ENCODE data around the gene NPAS3.

The NPAS3 gene

DNA sequence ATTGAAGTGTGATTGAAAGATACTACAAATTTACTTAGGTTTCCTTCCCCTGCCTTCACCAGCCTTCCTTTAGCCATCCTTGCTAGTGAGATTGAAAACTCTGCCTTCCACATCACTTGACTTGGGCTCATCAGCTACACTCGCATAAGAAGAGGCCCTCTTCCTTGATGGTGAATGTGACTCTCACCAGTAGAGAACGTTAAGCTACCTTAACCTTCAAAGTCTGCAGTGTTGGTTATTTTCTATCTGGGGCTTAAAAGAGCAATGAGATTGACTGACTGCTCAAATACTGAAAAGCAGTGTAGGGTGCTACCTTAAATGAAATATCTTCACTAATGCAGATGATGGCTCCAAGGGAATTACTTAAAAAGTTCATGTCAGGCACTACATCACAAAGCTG, 740.3 kb downstream of the NPAS3 start:
- no peak for TF ChIP-seq GATA2 (IDR thresholded peaks at IDR 0.05; ENCODE audit: low read depth, low read length)

- no peak for TF ChIP-seq GATA2 (IDR thresholded peaks at IDR 0.05; ENCODE audit: low read depth, low read length)
- TF ChIP-seq GATA3 (IDR thresholded peaks at IDR 0.05; ENCODE audit: low read depth, low read length): no peak
Observed at GRCh38 chr14:33679461-33680225, 741.0 kb downstream of the NPAS3 start.

DNA sequence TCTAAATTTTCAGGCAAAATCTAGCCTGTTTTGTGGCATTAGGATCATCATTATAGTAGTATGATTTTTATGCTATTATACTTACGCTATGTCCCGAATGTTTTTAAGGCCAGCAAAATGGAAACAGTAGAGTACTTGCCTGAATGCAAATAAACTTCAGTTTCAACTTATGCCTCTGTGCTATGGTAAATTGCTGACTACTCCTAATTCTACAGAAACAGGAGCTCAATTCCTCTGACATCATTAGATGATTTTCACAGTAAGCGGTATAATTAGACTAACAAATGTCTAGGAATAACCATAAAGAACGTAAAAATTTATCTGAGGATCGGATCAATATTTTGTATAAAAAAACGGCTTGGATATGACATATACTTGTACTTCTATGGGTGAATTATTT, 742.2 kb downstream of the NPAS3 start:
- TF ChIP-seq GATA2 (IDR thresholded peaks at IDR 0.05; ENCODE audit: low read depth, low read length) (no peak), GATA3 (IDR thresholded peaks at IDR 0.05; ENCODE audit: low read depth, low read length) (no peak)

- TF ChIP-seq GATA3 (IDR thresholded peaks at IDR 0.05; ENCODE audit: low read depth, low read length) (no peak), GATA2 (IDR thresholded peaks at IDR 0.05; ENCODE audit: low read depth, low read length) (no peak)
Observed at GRCh38 chr14:33682760-33683159, 744.1 kb downstream of the NPAS3 start.

DNA sequence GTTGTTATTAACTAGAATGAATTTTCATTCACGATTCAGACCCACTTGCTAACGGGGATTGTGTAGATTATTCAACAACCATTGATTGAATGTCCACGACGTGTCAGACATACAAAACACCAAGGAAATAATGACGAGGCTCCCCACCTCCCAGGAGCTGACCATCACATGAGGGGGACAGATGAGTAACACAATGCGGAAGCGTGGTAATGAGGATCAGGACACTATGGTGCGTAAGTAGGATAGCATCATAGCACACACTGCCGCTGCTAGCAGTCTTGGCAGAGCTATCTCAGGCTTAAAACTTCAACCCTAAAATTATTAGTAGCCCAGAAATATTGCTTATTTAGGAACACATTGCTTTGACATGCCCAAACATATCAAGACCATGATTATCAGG, 746.3 kb downstream of the NPAS3 start:
- TF ChIP-seq GATA2 (IDR thresholded peaks at IDR 0.05; ENCODE audit: low read depth, low read length): no peak
- no peak for TF ChIP-seq GATA3 (IDR thresholded peaks at IDR 0.05; ENCODE audit: low read depth, low read length)

DNA sequence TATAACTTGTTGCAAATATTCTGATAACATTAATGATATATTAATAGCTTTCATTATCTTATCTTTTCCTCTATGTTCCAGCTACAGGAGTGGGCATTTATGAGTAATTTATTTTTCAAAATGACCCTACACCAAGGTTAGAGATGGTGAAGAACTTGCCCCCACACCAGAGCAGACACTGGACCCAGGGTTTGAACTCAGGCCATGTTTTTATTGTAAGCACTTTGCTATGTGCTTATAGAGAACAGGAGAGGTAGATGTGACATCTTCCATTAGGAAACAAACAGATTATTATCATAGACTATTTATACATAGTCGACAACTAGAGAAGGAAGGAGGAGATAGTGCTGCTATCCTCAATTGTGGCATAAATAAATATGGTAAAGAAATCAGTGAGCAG, 747.0 kb downstream of the NPAS3 start:
- TF ChIP-seq GATA3 (IDR thresholded peaks at IDR 0.05; ENCODE audit: low read depth, low read length) (no peak), GATA2 (IDR thresholded peaks at IDR 0.05; ENCODE audit: low read depth, low read length) (no peak)

GRCh38 chr14:33686218-33686617, 747.5 kb downstream of the NPAS3 start:
- TF ChIP-seq GATA2 (IDR thresholded peaks at IDR 0.05; ENCODE audit: low read depth, low read length) (no peak), GATA3 (IDR thresholded peaks at IDR 0.05; ENCODE audit: low read depth, low read length) (no peak)

GRCh38 chr14:33686856-33687255, 748.2 kb downstream of the NPAS3 start:
- TF ChIP-seq GATA2 (IDR thresholded peaks at IDR 0.05; ENCODE audit: low read depth, low read length) (no peak), GATA3 (IDR thresholded peaks at IDR 0.05; ENCODE audit: low read depth, low read length) (no peak)

DNA sequence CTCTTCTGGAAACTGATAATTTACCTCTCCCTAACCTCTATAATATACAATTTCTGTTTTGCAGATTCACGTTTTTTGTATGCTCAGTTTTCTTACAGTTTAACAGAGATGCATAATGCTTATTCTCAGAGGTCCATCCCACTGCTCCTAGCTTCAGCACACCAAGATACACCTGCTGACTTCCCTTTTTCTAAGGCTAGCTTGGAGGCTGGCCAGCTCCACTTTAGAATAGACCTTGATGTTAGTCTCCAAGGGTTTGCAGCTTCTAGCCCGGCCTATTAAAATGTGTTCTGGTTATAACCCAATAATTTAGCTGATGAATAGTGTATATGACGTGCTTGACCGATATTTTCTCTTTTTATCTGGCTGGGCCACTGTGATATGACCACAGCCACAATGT, 751.0 kb downstream of the NPAS3 start:
- TF ChIP-seq GATA3 (IDR thresholded peaks at IDR 0.05; ENCODE audit: low read depth, low read length) (no peak), GATA2 (IDR thresholded peaks at IDR 0.05; ENCODE audit: low read depth, low read length) (no peak)

GRCh38 chr14:33691907-33692306, 753.2 kb downstream of the NPAS3 start:
- no peak for TF ChIP-seq GATA3 (IDR thresholded peaks at IDR 0.05; ENCODE audit: low read depth, low read length)
- TF ChIP-seq GATA2 (IDR thresholded peaks at IDR 0.05; ENCODE audit: low read depth, low read length): no peak

- no peak for TF ChIP-seq GATA2 (IDR thresholded peaks at IDR 0.05; ENCODE audit: low read depth, low read length)
- TF ChIP-seq GATA3 (IDR thresholded peaks at IDR 0.05; ENCODE audit: low read depth, low read length): no peak
Observed at GRCh38 chr14:33692762-33693161, 754.1 kb downstream of the NPAS3 start.

- no peak for TF ChIP-seq GATA2 (IDR thresholded peaks at IDR 0.05; ENCODE audit: low read depth, low read length)
- TF ChIP-seq GATA3 (IDR thresholded peaks at IDR 0.05; ENCODE audit: low read depth, low read length): no peak
Observed at GRCh38 chr14:33693237-33693636, 754.6 kb downstream of the NPAS3 start.

- TF ChIP-seq GATA2 (IDR thresholded peaks at IDR 0.05; ENCODE audit: low read depth, low read length) (no peak), GATA3 (IDR thresholded peaks at IDR 0.05; ENCODE audit: low read depth, low read length) (no peak)
Observed at GRCh38 chr14:33696165-33696564, 757.5 kb downstream of the NPAS3 start.

DNA sequence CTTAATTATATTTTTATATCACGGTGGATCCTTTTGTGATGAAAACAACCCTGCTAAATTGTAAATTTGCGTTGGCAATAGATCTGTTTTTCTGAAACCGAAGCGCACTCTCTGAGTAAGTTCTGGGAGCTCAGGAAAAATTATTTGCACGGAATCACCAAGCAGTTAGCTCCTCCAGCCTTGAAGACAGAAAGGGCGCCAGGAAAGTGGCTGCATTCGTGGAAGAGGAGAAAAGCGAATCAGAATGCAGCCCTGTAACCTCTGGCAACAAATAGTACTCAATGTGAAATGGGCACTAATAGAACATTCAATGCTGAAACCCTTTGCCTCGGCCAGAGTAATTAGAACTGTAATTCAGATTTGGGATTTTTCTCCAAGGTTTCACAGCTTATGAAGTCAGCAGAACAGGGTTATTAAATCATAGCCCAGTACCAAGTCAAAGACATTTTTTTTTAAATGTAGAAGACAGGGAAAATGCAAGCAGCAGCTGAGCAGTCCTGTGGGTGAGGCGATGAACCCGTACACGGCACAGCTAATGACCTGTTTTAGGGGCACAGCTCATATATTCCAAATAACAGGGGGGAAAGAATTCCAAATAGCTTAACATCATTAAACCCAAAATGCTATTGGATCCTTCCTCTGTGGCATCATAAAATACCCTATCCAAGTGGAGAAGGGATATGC, 760.8 kb downstream of the NPAS3 start:
- TF ChIP-seq GATA3 (IDR thresholded peaks at IDR 0.05; ENCODE audit: low read depth, low read length): no peak
- no peak for TF ChIP-seq GATA2 (IDR thresholded peaks at IDR 0.05; ENCODE audit: low read depth, low read length)

GRCh38 chr14:33700052-33700451, 761.4 kb downstream of the NPAS3 start:
- TF ChIP-seq GATA3 (IDR thresholded peaks at IDR 0.05; ENCODE audit: low read depth, low read length) (no peak), GATA2 (IDR thresholded peaks at IDR 0.05; ENCODE audit: low read depth, low read length) (no peak)
